Astrocyte (in vitro differentiated cells and primary cell): ENCODE measurements around the gene B3GALT2. TPM values are rescaled to one million over a fixed set of nuclear protein-coding genes. Genes with fewer than 3 reads are reported as not detected.
A peak's percentile ranks its signal among the peaks of the same experiment; 100 is the strongest.
"Not testable (repeated sequence)": the region's sequence is repeated elsewhere in the genome, so short reads cannot be mapped to it uniquely, and the experiment has no call there.

Experiments used
- DNase-seq: peaks from one replicate; pipeline ENCODE4 v3.0.0-alpha.2; 2010; ENCODE audit warnings: low read depth
- FAIRE-seq: peaks from 2 replicates; lab custom pipeline; 2011; peaks lifted over from hg19 to GRCh38; lab: Jason Lieb, UNC
- H2AFZ ChIP-seq: 2 replicates; pipeline ENCODE4 v1.6.0; 2012; ENCODE audit warnings: low read depth, low read length, inconsistent platforms
- H3K27ac ChIP-seq: 2 replicates; pipeline ENCODE4 v1.5.1; 2011; ENCODE audit warnings: low read depth, low read length, inconsistent platforms
- H3K27me3 ChIP-seq: 2 replicates; pipeline ENCODE4 v1.6.0; 2011; ENCODE audit warnings: low read length, inconsistent platforms; ENCODE audit not compliant: insufficient read depth
- H3K36me3 ChIP-seq: 2 replicates; pipeline ENCODE4 v1.5.1; 2011; ENCODE audit warnings: low read length, inconsistent platforms; ENCODE audit not compliant: insufficient read depth
- H3K4me1 ChIP-seq: 2 replicates; pipeline ENCODE4 v1.5.1; 2011; ENCODE audit warnings: low read length, inconsistent platforms; ENCODE audit not compliant: insufficient read depth
- H3K4me2 ChIP-seq: 2 replicates; pipeline ENCODE4 v1.6.0; 2012; ENCODE audit warnings: low read length, inconsistent platforms
- H3K4me3 ChIP-seq: 2 replicates; pipeline ENCODE4 v1.5.1; 2011; ENCODE audit warnings: low read depth, mild to moderate bottlenecking, low read length, inconsistent platforms; ENCODE audit not compliant: insufficient read depth
- H3K79me2 ChIP-seq: 2 replicates; pipeline ENCODE4 v1.6.0; 2012; ENCODE audit warnings: mild to moderate bottlenecking, low read length, inconsistent platforms; ENCODE audit not compliant: insufficient read depth
- H3K9ac ChIP-seq: 2 replicates; pipeline ENCODE4 v1.6.0; 2012; ENCODE audit warnings: mild to moderate bottlenecking, low read length, inconsistent platforms
- H3K9me3 ChIP-seq: 2 replicates; pipeline ENCODE4 v1.5.1; 2012; ENCODE audit warnings: low read depth, mild to moderate bottlenecking, low read length, inconsistent platforms; ENCODE audit not compliant: insufficient read depth
- H4K20me1 ChIP-seq: 2 replicates; pipeline ENCODE4 v1.6.0; 2012; ENCODE audit warnings: low read length, inconsistent platforms; ENCODE audit not compliant: insufficient read depth
- H3K27ac Mint-ChIP-seq: one replicate; pipeline ENCODE4 v1.8.0; 2021; ENCODE audit warnings: mild to moderate bottlenecking, mixed read lengths; ENCODE audit not compliant: unreplicated experiment
- H3K27me3 Mint-ChIP-seq: one replicate; pipeline ENCODE4 v1.8.0; 2021; ENCODE audit warnings: low read depth, mixed read lengths; ENCODE audit not compliant: unreplicated experiment
- H3K36me3 Mint-ChIP-seq: one replicate; pipeline ENCODE4 v1.8.0; 2021; ENCODE audit warnings: low read depth, mixed read lengths; ENCODE audit not compliant: unreplicated experiment
- H3K4me1 Mint-ChIP-seq: one replicate; pipeline ENCODE4 v1.8.0; 2021; ENCODE audit warnings: low read depth, mixed read lengths; ENCODE audit not compliant: unreplicated experiment
- H3K4me3 Mint-ChIP-seq: one replicate; pipeline ENCODE4 v1.8.0; 2021; ENCODE audit warnings: mild to moderate bottlenecking, moderate library complexity, mixed read lengths; ENCODE audit not compliant: unreplicated experiment
- H3K9me3 Mint-ChIP-seq: one replicate; pipeline ENCODE4 v1.8.0; 2021; ENCODE audit warnings: mild to moderate bottlenecking, mixed read lengths; ENCODE audit not compliant: unreplicated experiment
- EZH2 ChIP-seq: IDR thresholded peaks from 2 replicates; pipeline ENCODE4 v1.6.1; 2012; ENCODE audit warnings: mild to moderate bottlenecking, low read length, inconsistent platforms; ENCODE audit not compliant: insufficient read depth
- total RNA-seq: library from RNA; stranded (reverse); gene quantifications from 2 replicates; pipeline ENCODE4 v1.2.1, GENCODE V29; 2021
- TF ChIP-seq, protein P1 (sequence below): IDR thresholded peaks from 2 replicates; pipeline ENCODE4 v1.5.1; 2011; ENCODE audit warnings: low read depth, mild to moderate bottlenecking, inconsistent platforms, low read length, moderate library complexity; ENCODE audit not compliant: insufficient read depth

The B3GALT2 gene
- total RNA-seq, 1 donor from 2014 or later: 0.39 TPM

DNA sequence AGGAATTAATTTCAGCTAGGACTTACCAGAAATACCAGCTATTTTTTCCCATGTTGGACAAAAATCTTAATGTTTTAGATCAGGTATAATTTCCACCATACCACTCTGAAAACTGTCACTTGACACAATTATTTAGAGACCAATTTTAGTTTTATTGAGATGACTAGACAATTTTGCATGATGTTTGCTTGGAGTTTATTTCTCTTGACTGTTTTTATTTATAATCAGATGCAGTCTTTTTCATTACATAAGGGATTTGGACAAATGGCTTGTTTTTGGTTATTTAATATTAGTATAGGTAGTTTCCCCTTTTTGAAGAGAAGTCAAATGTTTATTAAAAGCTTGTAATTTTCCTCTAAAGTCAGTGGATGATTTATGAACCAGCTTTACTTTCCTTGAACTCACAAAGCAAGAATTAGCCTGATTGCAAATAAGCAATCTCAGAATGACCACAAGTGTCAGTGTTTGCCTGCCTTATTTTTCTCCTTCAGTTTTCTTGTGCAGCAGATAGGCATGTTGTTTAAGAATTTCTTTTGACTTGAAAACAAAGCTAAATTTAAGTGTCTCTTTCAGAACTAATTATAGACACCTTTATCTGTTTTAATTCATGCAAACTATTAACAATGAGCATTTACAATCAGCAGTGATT lies 3.8 kb upstream of the B3GALT2 start:
- no peak overlapping the region for H2AFZ ChIP-seq
- H3K9me3 ChIP-seq: no peaks in the 10 kb centered on the region
- H3K36me3 Mint-ChIP-seq: peaks cover 10% of the 10 kb centered on the region
- no peaks in the 10 kb centered on the region for H3K9me3 Mint-ChIP-seq
- DNase-seq (peak; percentile 28), FAIRE-seq (peak; percentile 82)
- peaks cover 8% of the 10 kb centered on the region for H3K4me1 ChIP-seq
- no peaks in the 10 kb centered on the region for H3K36me3 ChIP-seq
- peaks cover 33% of the 10 kb centered on the region for H3K4me1 Mint-ChIP-seq
- no peak overlapping the region for H3K9ac ChIP-seq
- TF ChIP-seq, protein P1, sequence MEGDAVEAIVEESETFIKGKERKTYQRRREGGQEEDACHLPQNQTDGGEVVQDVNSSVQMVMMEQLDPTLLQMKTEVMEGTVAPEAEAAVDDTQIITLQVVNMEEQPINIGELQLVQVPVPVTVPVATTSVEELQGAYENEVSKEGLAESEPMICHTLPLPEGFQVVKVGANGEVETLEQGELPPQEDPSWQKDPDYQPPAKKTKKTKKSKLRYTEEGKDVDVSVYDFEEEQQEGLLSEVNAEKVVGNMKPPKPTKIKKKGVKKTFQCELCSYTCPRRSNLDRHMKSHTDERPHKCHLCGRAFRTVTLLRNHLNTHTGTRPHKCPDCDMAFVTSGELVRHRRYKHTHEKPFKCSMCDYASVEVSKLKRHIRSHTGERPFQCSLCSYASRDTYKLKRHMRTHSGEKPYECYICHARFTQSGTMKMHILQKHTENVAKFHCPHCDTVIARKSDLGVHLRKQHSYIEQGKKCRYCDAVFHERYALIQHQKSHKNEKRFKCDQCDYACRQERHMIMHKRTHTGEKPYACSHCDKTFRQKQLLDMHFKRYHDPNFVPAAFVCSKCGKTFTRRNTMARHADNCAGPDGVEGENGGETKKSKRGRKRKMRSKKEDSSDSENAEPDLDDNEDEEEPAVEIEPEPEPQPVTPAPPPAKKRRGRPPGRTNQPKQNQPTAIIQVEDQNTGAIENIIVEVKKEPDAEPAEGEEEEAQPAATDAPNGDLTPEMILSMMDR: peak; percentile 33
- no peak for TF ChIP-seq EZH2
- no peaks in the 10 kb centered on the region for H3K27me3 ChIP-seq
- peaks cover 93% of the 10 kb centered on the region for H3K79me2 ChIP-seq
- peaks cover 28% of the 10 kb centered on the region for H4K20me1 ChIP-seq
- H3K27ac Mint-ChIP-seq: no peak overlapping the region
- H3K4me3 Mint-ChIP-seq: no peak overlapping the region
- no peak overlapping the region for H3K4me2 ChIP-seq
- H3K27ac ChIP-seq: no peak overlapping the region
- no peak overlapping the region for H3K4me3 ChIP-seq
- H3K27me3 Mint-ChIP-seq: no peaks in the 10 kb centered on the region

DNA sequence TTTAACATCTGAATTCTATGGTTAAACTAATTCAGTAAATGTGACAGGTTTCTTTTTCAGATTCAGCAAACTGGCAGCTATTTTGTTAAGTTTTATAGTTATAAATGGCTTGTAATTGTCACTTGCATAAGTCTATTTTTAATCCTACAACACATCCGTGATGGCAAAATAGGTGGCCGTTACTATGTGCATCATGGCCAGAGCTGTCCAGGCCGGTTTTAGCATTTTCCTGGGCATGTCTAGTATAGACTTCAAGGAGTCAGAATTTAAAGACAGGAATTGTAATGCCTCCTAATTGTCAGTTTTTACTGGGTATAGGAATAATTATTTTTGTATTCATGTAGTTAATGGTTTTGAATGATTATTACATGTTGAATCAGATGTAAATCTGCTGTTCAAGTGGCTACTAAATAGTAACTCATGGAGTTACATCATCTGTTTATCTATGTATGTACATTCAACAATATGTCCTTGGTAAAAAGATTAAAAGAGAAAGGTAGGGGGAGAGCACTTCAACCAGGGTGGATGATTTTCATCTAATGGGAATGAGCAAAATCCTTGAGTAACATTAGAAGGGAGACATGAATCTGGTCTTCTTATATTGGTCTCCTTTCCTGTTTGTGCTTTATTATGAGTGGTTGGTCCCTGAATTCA lies 3.2 kb upstream of the B3GALT2 start:
- no peaks in the 10 kb centered on the region for H3K27me3 ChIP-seq
- no peak for DNase-seq
- no peak overlapping the region for H3K4me2 ChIP-seq
- H3K4me3 Mint-ChIP-seq: no peak overlapping the region
- H3K9me3 Mint-ChIP-seq: no peaks in the 10 kb centered on the region
- H2AFZ ChIP-seq: no peak overlapping the region
- peaks cover 93% of the 10 kb centered on the region for H3K79me2 ChIP-seq
- H4K20me1 ChIP-seq: peaks cover 28% of the 10 kb centered on the region
- TF ChIP-seq, protein P1: no peak
- no peak for TF ChIP-seq EZH2
- H3K9ac ChIP-seq: no peak overlapping the region
- H3K4me1 ChIP-seq: peaks cover 8% of the 10 kb centered on the region
- no peaks in the 10 kb centered on the region for H3K27me3 Mint-ChIP-seq
- FAIRE-seq: no peak
- H3K36me3 ChIP-seq: no peaks in the 10 kb centered on the region
- no peak overlapping the region for H3K4me3 ChIP-seq
- H3K9me3 ChIP-seq: no peaks in the 10 kb centered on the region
- peaks cover 10% of the 10 kb centered on the region for H3K36me3 Mint-ChIP-seq
- no peak overlapping the region for H3K27ac ChIP-seq
- peaks cover 33% of the 10 kb centered on the region for H3K4me1 Mint-ChIP-seq
- no peak overlapping the region for H3K27ac Mint-ChIP-seq

DNA sequence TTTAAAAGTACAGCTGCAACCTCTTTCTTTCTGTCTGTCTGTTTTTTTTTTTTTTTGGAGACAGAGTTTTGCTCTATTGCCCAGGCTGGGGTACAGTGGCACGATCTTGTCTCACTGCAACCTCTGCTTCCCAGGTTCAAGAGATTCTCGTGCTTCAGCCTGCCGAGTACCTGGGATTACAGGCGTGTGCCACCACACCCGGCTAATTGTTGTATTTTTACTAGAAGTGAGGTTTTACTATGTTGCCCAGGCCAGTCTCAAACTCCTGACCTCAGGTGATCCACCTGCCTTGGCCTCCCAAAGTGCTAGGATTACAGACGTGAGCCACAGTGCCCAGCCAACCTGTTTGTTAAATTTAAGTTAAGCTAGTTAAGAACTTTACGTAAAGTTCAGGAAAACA lies 2.5 kb upstream of the B3GALT2 start:
- peaks cover 33% of the 10 kb centered on the region for H3K4me1 Mint-ChIP-seq
- not testable (repeated sequence) for H3K4me3 ChIP-seq, H3K9me3 ChIP-seq, H3K9me3 Mint-ChIP-seq, H3K27me3 Mint-ChIP-seq, H3K4me1 ChIP-seq, H3K4me3 Mint-ChIP-seq, H2AFZ ChIP-seq, H3K36me3 ChIP-seq, H3K27ac ChIP-seq, H3K27me3 ChIP-seq, H3K27ac Mint-ChIP-seq, H3K9ac ChIP-seq, DNase-seq, FAIRE-seq, H3K4me2 ChIP-seq
- H3K79me2 ChIP-seq: peaks cover 93% of the 10 kb centered on the region
- H4K20me1 ChIP-seq: peaks cover 28% of the 10 kb centered on the region
- H3K36me3 Mint-ChIP-seq: peaks cover 10% of the 10 kb centered on the region
